HL-60 (cell line): Measurements from ENCODE around the gene KCNMA1.

Experiments
- POLR2AphosphoS5 ChIP-seq: IDR thresholded peaks from 2 replicates; pipeline ENCODE4 v1.6.1; 2012; ENCODE audit warnings: low read depth
- TF ChIP-seq, protein P1 (sequence below): IDR thresholded peaks from one replicate; pipeline ENCODE4 v1.5.1; 2011; ENCODE audit warnings: low read length, control low read depth, inconsistent platforms; ENCODE audit not compliant: insufficient read depth
- TF ChIP-seq, protein P2 (sequence below): IDR thresholded peaks from 2 replicates; pipeline ENCODE4 v1.6.1; 2012; ENCODE audit warnings: low read depth; ENCODE audit not compliant: insufficient replicate concordance

DNA sequence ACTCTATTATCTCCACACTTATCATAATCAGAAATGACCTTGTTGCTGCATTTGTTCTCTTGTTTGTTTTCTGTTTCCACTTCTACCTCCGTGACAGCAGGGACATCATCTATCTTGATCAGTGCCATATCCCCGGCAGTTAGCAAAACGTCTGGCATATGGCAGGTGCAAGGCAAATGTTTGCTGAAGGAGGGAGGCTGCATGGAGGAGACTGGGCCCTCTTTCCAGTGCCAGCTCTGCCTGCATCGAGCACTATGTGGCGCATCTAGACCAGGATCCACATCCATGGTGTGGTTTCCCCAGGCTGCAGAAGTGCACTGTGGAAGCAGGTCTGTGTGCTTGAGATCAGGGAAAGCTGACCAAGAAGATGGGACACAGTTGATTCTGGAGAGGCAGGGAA, 181.2 kb downstream of the KCNMA1 start:
- TF ChIP-seq, protein P1, sequence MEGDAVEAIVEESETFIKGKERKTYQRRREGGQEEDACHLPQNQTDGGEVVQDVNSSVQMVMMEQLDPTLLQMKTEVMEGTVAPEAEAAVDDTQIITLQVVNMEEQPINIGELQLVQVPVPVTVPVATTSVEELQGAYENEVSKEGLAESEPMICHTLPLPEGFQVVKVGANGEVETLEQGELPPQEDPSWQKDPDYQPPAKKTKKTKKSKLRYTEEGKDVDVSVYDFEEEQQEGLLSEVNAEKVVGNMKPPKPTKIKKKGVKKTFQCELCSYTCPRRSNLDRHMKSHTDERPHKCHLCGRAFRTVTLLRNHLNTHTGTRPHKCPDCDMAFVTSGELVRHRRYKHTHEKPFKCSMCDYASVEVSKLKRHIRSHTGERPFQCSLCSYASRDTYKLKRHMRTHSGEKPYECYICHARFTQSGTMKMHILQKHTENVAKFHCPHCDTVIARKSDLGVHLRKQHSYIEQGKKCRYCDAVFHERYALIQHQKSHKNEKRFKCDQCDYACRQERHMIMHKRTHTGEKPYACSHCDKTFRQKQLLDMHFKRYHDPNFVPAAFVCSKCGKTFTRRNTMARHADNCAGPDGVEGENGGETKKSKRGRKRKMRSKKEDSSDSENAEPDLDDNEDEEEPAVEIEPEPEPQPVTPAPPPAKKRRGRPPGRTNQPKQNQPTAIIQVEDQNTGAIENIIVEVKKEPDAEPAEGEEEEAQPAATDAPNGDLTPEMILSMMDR = no peak
- no peak for TF ChIP-seq POLR2AphosphoS5
- TF ChIP-seq, protein P2, sequence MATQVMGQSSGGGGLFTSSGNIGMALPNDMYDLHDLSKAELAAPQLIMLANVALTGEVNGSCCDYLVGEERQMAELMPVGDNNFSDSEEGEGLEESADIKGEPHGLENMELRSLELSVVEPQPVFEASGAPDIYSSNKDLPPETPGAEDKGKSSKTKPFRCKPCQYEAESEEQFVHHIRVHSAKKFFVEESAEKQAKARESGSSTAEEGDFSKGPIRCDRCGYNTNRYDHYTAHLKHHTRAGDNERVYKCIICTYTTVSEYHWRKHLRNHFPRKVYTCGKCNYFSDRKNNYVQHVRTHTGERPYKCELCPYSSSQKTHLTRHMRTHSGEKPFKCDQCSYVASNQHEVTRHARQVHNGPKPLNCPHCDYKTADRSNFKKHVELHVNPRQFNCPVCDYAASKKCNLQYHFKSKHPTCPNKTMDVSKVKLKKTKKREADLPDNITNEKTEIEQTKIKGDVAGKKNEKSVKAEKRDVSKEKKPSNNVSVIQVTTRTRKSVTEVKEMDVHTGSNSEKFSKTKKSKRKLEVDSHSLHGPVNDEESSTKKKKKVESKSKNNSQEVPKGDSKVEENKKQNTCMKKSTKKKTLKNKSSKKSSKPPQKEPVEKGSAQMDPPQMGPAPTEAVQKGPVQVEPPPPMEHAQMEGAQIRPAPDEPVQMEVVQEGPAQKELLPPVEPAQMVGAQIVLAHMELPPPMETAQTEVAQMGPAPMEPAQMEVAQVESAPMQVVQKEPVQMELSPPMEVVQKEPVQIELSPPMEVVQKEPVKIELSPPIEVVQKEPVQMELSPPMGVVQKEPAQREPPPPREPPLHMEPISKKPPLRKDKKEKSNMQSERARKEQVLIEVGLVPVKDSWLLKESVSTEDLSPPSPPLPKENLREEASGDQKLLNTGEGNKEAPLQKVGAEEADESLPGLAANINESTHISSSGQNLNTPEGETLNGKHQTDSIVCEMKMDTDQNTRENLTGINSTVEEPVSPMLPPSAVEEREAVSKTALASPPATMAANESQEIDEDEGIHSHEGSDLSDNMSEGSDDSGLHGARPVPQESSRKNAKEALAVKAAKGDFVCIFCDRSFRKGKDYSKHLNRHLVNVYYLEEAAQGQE = no peak
